ENCODE data around the gene RAB11FIP4.

- TF ChIP-seq CTCF (CRISPR knock-in tag; IDR thresholded peaks at IDR 0.05) (no peak), NFIC (IDR thresholded peaks at IDR 0.05; ENCODE audit: low read length) (no peak), MXD1 (CRISPR knock-in tag; IDR thresholded peaks at IDR 0.05) (no peak), ZNF530 (CRISPR knock-in tag; IDR thresholded peaks at IDR 0.05; ENCODE audit: low read depth) (no peak)
Measured at GRCh38 chr17:31523862-31524730, 132.6 kb downstream of the RAB11FIP4 start.

Measured in HepG2 (cell line).